Hepatocyte (in vitro differentiated cells): ENCODE data around the gene PCBP3. TPM values are rescaled to one million over a fixed set of nuclear protein-coding genes. Genes with fewer than 3 reads are reported as not detected.

Source experiments
- DNase-seq: peaks from one replicate; pipeline ENCODE4 v3.0.0-alpha.2; 2016; ENCODE audit warnings: low spot score
- H2AFZ ChIP-seq: fragments of 200-600 bp; sonication (generic); 2 replicates; pipeline ENCODE4 v1.6.0; 2016; ENCODE audit warnings: antibody characterized with exemption, mild to moderate bottlenecking
- H3K27ac ChIP-seq: fragments of 200-600 bp; sonication (generic); 2 replicates; pipeline ENCODE4 v1.5.1; 2016; ENCODE audit warnings: mild to moderate bottlenecking
- H3K27me3 ChIP-seq: fragments of 200-600 bp; sonication (generic); 2 replicates; pipeline ENCODE4 v1.6.1; 2016
- H3K36me3 ChIP-seq: fragments of 200-600 bp; sonication (generic); replicated peaks from 2 replicates; pipeline ENCODE4 v1.5.1; 2016; ENCODE audit warnings: low read depth; ENCODE audit not compliant: insufficient read depth
- H3K4me1 ChIP-seq: fragments of 200-600 bp; sonication (generic); 2 replicates; pipeline ENCODE4 v1.5.1; 2016; ENCODE audit warnings: mild to moderate bottlenecking, moderate library complexity; ENCODE audit not compliant: insufficient read depth
- H3K4me2 ChIP-seq: fragments of 200-600 bp; sonication (generic); 2 replicates; pipeline ENCODE4 v1.6.0; 2016
- H3K4me3 ChIP-seq: fragments of 200-600 bp; sonication (generic); 2 replicates; pipeline ENCODE4 v1.5.1; 2016; ENCODE audit warnings: mild to moderate bottlenecking
- H3K79me2 ChIP-seq: fragments of 200-600 bp; sonication (generic); 2 replicates; pipeline ENCODE4 v1.6.0; 2017; ENCODE audit warnings: mild to moderate bottlenecking
- H3K9me2 ChIP-seq: fragments of 200-600 bp; sonication (generic); replicated peaks from 2 replicates; pipeline ENCODE4 v1.6.0; 2017; ENCODE audit warnings: mild to moderate bottlenecking; ENCODE audit not compliant: insufficient read depth
- H3K9me3 ChIP-seq: fragments of 200-600 bp; sonication (generic); 2 replicates; pipeline ENCODE4 v1.5.1; 2016; ENCODE audit warnings: low read depth, mild to moderate bottlenecking
- H4K20me1 ChIP-seq: fragments of 200-600 bp; sonication (generic); 2 replicates; pipeline ENCODE4 v1.6.0; 2016; ENCODE audit warnings: mild to moderate bottlenecking; ENCODE audit not compliant: insufficient read depth, poor library complexity, severe bottlenecking
- EZH2 ChIP-seq: fragments of 200-600 bp; sonication (generic); IDR thresholded peaks from 2 replicates; pipeline ENCODE4 v1.6.1; 2016; ENCODE audit warnings: antibody characterized with exemption, mild to moderate bottlenecking, borderline replicate concordance
- EZH2phosphoT487 ChIP-seq: fragments of 200-600 bp; sonication (generic); IDR thresholded peaks from one replicate; pipeline ENCODE4 v1.6.1; 2018; ENCODE audit warnings: antibody characterized with exemption, mild to moderate bottlenecking, low read depth, moderate library complexity; ENCODE audit not compliant: unreplicated experiment, severe bottlenecking
- WGBS: methylation state at CpG from one replicate; pipeline ENCODE4 v1.1.6; 2016; ENCODE audit warnings: low lambda C conversion rate; ENCODE audit errors: missing lambda C conversion rate; 5-methylcytosine and 5-hydroxymethylcytosine counted together
- polyA plus RNA-seq: library from polyadenylated mRNA; unstranded; fragments of >200 nt; fragmentation: Nextera tagmentation; extraction: Ambion mirVana; gene quantifications from 2 replicates; pipeline ENCODE4 v1.2.1, GENCODE V29; 2016
- total RNA-seq: library from RNA; depleted of rRNA; stranded (reverse); fragments of >200 nt; gene quantifications from 2 replicates; pipeline ENCODE4 v1.2.3, GENCODE V29; 2014
- TF ChIP-seq, protein P1 (sequence below): fragments of 200-600 bp; sonication (generic); IDR thresholded peaks from 2 replicates; pipeline ENCODE4 v1.5.1; 2016; ENCODE audit warnings: antibody characterized with exemption, mild to moderate bottlenecking; ENCODE audit not compliant: poor library complexity

The PCBP3 gene
- total and polyA plus RNA-seq, 2 experiments from 2014 or later, result 3.1 to 8.8 TPM

GRCh38 chr21:45988366-45989347 lies 345.1 kb downstream of the PCBP3 start:
- no peak overlapping the region for H2AFZ ChIP-seq
- no peaks in the 10 kb centered on the region for H3K4me1 ChIP-seq
- no peaks in the 10 kb centered on the region for H3K27me3 ChIP-seq
- H3K4me2 ChIP-seq, result no peak overlapping the region
- no peak overlapping the region for H3K4me3 ChIP-seq
- no peak overlapping the region for H3K27ac ChIP-seq
- H3K9me3 ChIP-seq, result no peaks in the 10 kb centered on the region
- TF ChIP-seq EZH2phosphoT487, result no peak
- TF ChIP-seq, protein P1, sequence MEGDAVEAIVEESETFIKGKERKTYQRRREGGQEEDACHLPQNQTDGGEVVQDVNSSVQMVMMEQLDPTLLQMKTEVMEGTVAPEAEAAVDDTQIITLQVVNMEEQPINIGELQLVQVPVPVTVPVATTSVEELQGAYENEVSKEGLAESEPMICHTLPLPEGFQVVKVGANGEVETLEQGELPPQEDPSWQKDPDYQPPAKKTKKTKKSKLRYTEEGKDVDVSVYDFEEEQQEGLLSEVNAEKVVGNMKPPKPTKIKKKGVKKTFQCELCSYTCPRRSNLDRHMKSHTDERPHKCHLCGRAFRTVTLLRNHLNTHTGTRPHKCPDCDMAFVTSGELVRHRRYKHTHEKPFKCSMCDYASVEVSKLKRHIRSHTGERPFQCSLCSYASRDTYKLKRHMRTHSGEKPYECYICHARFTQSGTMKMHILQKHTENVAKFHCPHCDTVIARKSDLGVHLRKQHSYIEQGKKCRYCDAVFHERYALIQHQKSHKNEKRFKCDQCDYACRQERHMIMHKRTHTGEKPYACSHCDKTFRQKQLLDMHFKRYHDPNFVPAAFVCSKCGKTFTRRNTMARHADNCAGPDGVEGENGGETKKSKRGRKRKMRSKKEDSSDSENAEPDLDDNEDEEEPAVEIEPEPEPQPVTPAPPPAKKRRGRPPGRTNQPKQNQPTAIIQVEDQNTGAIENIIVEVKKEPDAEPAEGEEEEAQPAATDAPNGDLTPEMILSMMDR, result no peak
- no peak for TF ChIP-seq EZH2
- H3K36me3 ChIP-seq, result no peaks in the 10 kb centered on the region
- peaks cover 19% of the 10 kb centered on the region for H3K79me2 ChIP-seq
- 93% methylated on average over 21 of the region's 36 CpGs for WGBS
- no peaks in the 10 kb centered on the region for H3K9me2 ChIP-seq
- no peak for DNase-seq
- peaks cover 4% of the 10 kb centered on the region for H4K20me1 ChIP-seq

DNA sequence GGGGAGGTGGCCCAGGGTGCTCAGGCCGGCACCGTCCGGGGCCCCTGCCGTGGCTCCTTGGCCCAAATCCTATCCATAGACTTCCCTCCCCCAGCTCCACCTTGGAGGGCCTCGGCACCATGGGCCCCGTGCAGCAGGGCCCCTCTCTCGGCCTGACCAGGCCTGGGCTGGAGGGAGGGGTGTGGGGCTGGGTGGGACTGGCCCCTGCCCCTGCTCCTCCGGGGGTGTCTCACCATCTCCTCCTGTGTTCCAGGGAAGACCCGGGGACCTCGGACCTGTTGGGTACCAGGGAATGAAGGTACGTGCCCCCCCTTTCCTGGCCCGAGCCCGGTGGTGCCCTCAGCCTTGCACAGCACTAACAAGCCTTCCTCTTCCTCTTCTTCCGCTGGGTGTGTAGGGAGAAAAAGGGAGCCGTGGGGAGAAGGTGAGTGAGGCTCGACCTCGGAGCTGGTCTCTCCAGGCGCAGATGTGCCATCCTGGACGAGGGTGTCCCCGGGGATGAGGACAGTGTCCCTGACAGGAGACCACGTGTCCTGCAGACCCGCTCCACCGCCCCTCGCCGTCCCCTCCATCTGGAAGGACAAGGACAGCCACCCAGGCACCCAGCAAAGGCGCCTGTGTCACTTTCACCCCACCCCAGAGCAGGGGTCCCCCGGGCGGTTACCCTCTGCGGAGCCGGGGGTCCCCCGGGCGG lies 346.0 kb downstream of the PCBP3 start:
- WGBS, result 93% methylated on average over 20 of the region's 32 CpGs
- H4K20me1 ChIP-seq, result no peaks in the 10 kb centered on the region
- H3K27ac ChIP-seq, result no peak overlapping the region

DNA sequence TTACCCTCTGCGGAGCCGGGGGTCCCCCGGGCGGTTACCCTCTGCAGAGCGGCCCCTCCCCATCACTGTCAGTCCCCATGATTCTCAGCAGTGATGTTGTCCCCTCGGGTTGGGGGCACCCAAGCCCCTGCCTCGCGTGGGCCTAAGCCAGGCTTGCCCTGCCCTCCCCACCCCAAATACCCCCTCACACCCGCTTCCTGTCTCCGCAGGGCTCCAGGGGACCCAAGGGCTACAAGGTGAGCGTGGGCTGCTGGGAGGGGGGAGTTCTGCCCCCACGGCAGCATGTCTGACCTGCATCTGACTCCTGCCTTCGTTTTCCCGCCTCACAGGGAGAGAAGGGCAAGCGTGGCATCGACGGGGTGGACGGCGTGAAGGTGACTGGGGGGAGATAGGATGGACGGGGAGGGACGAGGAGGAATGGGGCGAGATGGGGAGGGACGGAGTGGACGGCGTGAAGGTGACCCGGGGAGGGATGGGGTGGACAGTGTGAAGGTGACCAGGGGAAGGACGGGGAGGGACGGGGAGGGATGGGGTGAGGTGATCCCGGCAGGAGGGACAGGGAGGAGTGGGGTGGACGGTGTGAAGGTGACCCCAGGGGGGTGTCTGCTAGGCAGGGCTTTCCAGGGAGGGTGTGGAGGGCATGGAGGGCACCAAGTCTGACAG lies 346.7 kb downstream of the PCBP3 start:
- Histone ChIP-seq H4K20me1 (no peaks in the 10 kb centered on the region), H3K79me2 (peaks cover 4% of the 10 kb centered on the region), H3K27ac (no peak overlapping the region), H3K4me3 (no peak overlapping the region), H3K9me3 (no peaks in the 10 kb centered on the region), H3K4me1 (peaks cover 4% of the 10 kb centered on the region), H3K27me3 (no peaks in the 10 kb centered on the region), H3K4me2 (no peak overlapping the region), H3K9me2 (no peaks in the 10 kb centered on the region), H3K36me3 (no peaks in the 10 kb centered on the region), H2AFZ (no peak overlapping the region)
- DNase-seq, result no peak
- TF ChIP-seq EZH2phosphoT487, result no peak
- TF ChIP-seq, protein P1, result no peak
- no peak for TF ChIP-seq EZH2
- WGBS, result 92% methylated on average over 16 of the region's 30 CpGs

More for the DNA sequence above, 346.0 kb downstream of the PCBP3 start:
- Histone ChIP-seq H3K79me2 (peaks cover 11% of the 10 kb centered on the region), H3K4me3 (no peak overlapping the region), H3K9me2 (no peaks in the 10 kb centered on the region), H3K9me3 (no peaks in the 10 kb centered on the region), H3K36me3 (no peaks in the 10 kb centered on the region), H3K4me2 (no peak overlapping the region), H2AFZ (no peak overlapping the region), H3K27me3 (no peaks in the 10 kb centered on the region), H3K4me1 (no peaks in the 10 kb centered on the region)
- no peak for DNase-seq
- TF ChIP-seq EZH2, result no peak
- TF ChIP-seq EZH2phosphoT487, result no peak
- TF ChIP-seq, protein P1, result no peak
